Liver (tissue), 9 donors: ENCODE data around the gene GPR149. TPM values are rescaled to one million over a fixed set of nuclear protein-coding genes. Genes with fewer than 3 reads are reported as not detected.

Source experiments
- DNase-seq: peaks from one replicate; pipeline ENCODE4 v3.0.0-alpha.2; 2017; ENCODE audit warnings: low spot score
- H3K27ac ChIP-seq, 2 donors: one replicate each; pipeline ENCODE4 v1.7.0; 2013; ENCODE audit warnings: inconsistent platforms in 2 of 2, low read length in 2 of 2, control low read depth in 1 of 2, low read depth in 1 of 2, mild to moderate bottlenecking in 1 of 2
- H3K27me3 ChIP-seq, 4 donors: one replicate each; pipeline versions ENCODE4 v1.6.1 to v1.7.0; 2013; ENCODE audit warnings: low read length in 3 of 4, inconsistent platforms in 1 of 4, mild to moderate bottlenecking in 1 of 4, moderate library complexity in 1 of 4; ENCODE audit not compliant: control insufficient read depth in 4 of 4, insufficient read depth in 4 of 4
- H3K36me3 ChIP-seq, 4 donors: one replicate each; pipeline versions ENCODE4 v1.6.1 to v1.7.0; 2013; ENCODE audit warnings: low read length in 3 of 4, mild to moderate bottlenecking in 3 of 4, low read depth in 1 of 4, moderate library complexity in 1 of 4; ENCODE audit not compliant: control insufficient read depth in 4 of 4, insufficient read depth in 3 of 4
- H3K4me1 ChIP-seq, 4 donors: one replicate each; pipeline versions ENCODE4 v1.6.1 to v1.7.0; 2013; ENCODE audit warnings: low read length in 3 of 4, mild to moderate bottlenecking in 3 of 4, moderate library complexity in 1 of 4; ENCODE audit not compliant: control insufficient read depth in 4 of 4, insufficient read depth in 4 of 4
- H3K4me3 ChIP-seq, 3 donors: one replicate each; pipeline versions ENCODE4 v1.6.1 to v1.7.0; 2013; ENCODE audit warnings: low read length in 3 of 3, control low read depth in 1 of 3, low read depth in 1 of 3, mild to moderate bottlenecking in 1 of 3
- H3K9ac ChIP-seq, 2 donors: one replicate each; pipeline ENCODE4 v1.7.0; 2013; ENCODE audit warnings: low read length in 2 of 2, mild to moderate bottlenecking in 2 of 2, moderate library complexity in 2 of 2, control low read depth in 1 of 2, low read depth in 1 of 2
- H3K9me3 ChIP-seq, 4 donors: one replicate each; pipeline versions ENCODE4 v1.6.1 to v1.7.0; 2013; ENCODE audit warnings: low read length in 3 of 4; ENCODE audit not compliant: control insufficient read depth in 4 of 4
- ATF3 ChIP-seq: IDR thresholded peaks from 2 replicates; pipeline ENCODE4 v1.6.1; 2016; ENCODE audit warnings: antibody characterized with exemption
- CTCF ChIP-seq: fragments of 150-350 bp; IDR thresholded peaks from 2 replicates; pipeline ENCODE4 v1.5.1; 2017; ENCODE audit warnings: improper control_type of control experiment, low read depth, low read length; ENCODE audit not compliant: missing input control
- EGR1 ChIP-seq, 2 donors: IDR thresholded peaks; 2 replicates each; pipeline ENCODE4 v1.6.1; 2016 to 2018; ENCODE audit warnings: antibody characterized with exemption in 2 of 2, low read depth in 2 of 2
- FOXA1 ChIP-seq: IDR thresholded peaks from 2 replicates; pipeline ENCODE4 v1.6.1; 2016; ENCODE audit warnings: antibody characterized with exemption
- FOXA2 ChIP-seq: IDR thresholded peaks from 2 replicates; pipeline ENCODE4 v1.6.1; 2016; ENCODE audit warnings: antibody characterized with exemption
- GABPA ChIP-seq, 2 donors: IDR thresholded peaks in 1 of 2; conservative IDR thresholded peaks in 1 of 2; 2 replicates each; pipeline ENCODE4 v1.6.1; 2016; ENCODE audit warnings: antibody characterized with exemption in 2 of 2, mild to moderate bottlenecking in 1 of 2, moderate library complexity in 1 of 2
- HNF4A ChIP-seq, 2 donors: conservative IDR thresholded peaks; 2 replicates each; pipeline ENCODE4 v1.6.1; 2016; ENCODE audit warnings: antibody characterized with exemption in 2 of 2, mild to moderate bottlenecking in 2 of 2
- HNF4G ChIP-seq: IDR thresholded peaks from 2 replicates; pipeline ENCODE4 v1.6.1; 2016; ENCODE audit warnings: antibody characterized with exemption
- JUND ChIP-seq, 2 donors: IDR thresholded peaks; 2 replicates each; pipeline ENCODE4 v1.6.1; 2016; ENCODE audit warnings: antibody characterized with exemption in 2 of 2
- MAX ChIP-seq: IDR thresholded peaks from 2 replicates; pipeline ENCODE4 v1.6.1; 2016; ENCODE audit warnings: antibody characterized with exemption
- NR2F2 ChIP-seq: IDR thresholded peaks from 2 replicates; pipeline ENCODE4 v1.6.1; 2016; ENCODE audit warnings: antibody characterized with exemption
- RAD21 ChIP-seq, 2 donors: IDR thresholded peaks; 2 replicates each; pipeline ENCODE4 v1.6.1; 2016; ENCODE audit warnings: antibody characterized with exemption in 2 of 2, mild to moderate bottlenecking in 2 of 2
- REST ChIP-seq: IDR thresholded peaks from 2 replicates; pipeline ENCODE4 v1.6.1; 2016; ENCODE audit warnings: antibody characterized with exemption, mild to moderate bottlenecking
- RXRA ChIP-seq, 2 donors: IDR thresholded peaks; 2 replicates each; pipeline ENCODE4 v1.6.1; 2017 to 2018; ENCODE audit warnings: antibody characterized with exemption in 2 of 2, mild to moderate bottlenecking in 1 of 2
- SP1 ChIP-seq: IDR thresholded peaks from 2 replicates; pipeline ENCODE4 v1.6.1; 2018; ENCODE audit warnings: antibody characterized with exemption, mild to moderate bottlenecking
- TAF1 ChIP-seq: conservative IDR thresholded peaks from 2 replicates; pipeline ENCODE4 v1.6.1; 2016; ENCODE audit warnings: antibody characterized with exemption, mild to moderate bottlenecking
- YY1 ChIP-seq: IDR thresholded peaks from 2 replicates; pipeline ENCODE4 v1.6.1; 2016; ENCODE audit warnings: antibody characterized with exemption, mild to moderate bottlenecking
- ZBTB33 ChIP-seq: IDR thresholded peaks from 2 replicates; pipeline ENCODE4 v1.6.1; 2016; ENCODE audit warnings: antibody characterized with exemption
- WGBS: extraction: QIAGEN DNeasy Blood & Tissue Kit; methylation state at CpG from one replicate; pipeline ENCODE4 v1.1.7; 2013; 5-methylcytosine and 5-hydroxymethylcytosine counted together
- polyA plus RNA-seq, 2 donors: library from polyadenylated mRNA; stranded (reverse) in 1 of 2; unstranded in 1 of 2; fragments of 200-250 nt in 1 of 2; fragments of >200 nt in 1 of 2; fragmentation: Nextera tagmentation in 1 of 2; extraction: Ambion mirVana in 1 of 2; gene quantifications; one replicate each; pipeline versions ENCODE4 v1.2.1 to v1.2.3, GENCODE V29; 2013 to 2015
- total RNA-seq, 2 donors: library from RNA; depleted of rRNA; stranded (reverse); fragments of >200 nt; gene quantifications; one replicate each; pipeline ENCODE4 v1.2.3, GENCODE V29; 2014
- donor health status: healthy.
- donor health status: healthy.
- donor health status: healthy.
- donor health status: healthy.
- donor health status: healthy.

GPR149 gene
- total and polyA plus RNA-seq, 4 donors, result not detected

GRCh38 chr3:154349223-154349622 lies 80.8 kb downstream of the GPR149 start (continued):
- TF ChIP-seq TAF1 (no peak), EGR1 (IDR thresholded peaks at IDR 0.05; ENCODE audit: low read depth in 2 of 2) (no peak), NR2F2 (no peak), ATF3 (no peak), FOXA2 (no peak), FOXA1 (no peak)

GRCh38 chr3:154345422-154346122 lies 84.4 kb downstream of the GPR149 start:
- 31% methylated on average over 2 of the region's 2 CpGs for WGBS
- Histone ChIP-seq H3K9me3 (no peaks in the 10 kb centered on the region), H3K4me3 (no peak overlapping the region), H3K36me3 (no peaks in the 10 kb centered on the region), H3K27me3 (no peaks in the 10 kb centered on the region), H3K4me1 (peaks cover 0 to 12% (median 7%) of the 10 kb centered on the region in 4 donors), H3K9ac (no peak overlapping the region), H3K27ac (no peak overlapping the region)
- DNase-seq, result no peak
- TF ChIP-seq JUND (IDR thresholded peaks at IDR 0.05) (peak in 1 of 2 donors; percentile 32), YY1 (peak; percentile 18), TAF1 (no peak), MAX (no peak), RAD21 (IDR thresholded peaks at IDR 0.05) (no peak), SP1 (peak; percentile 23), EGR1 (IDR thresholded peaks at IDR 0.05; ENCODE audit: low read depth in 2 of 2) (no peak), GABPA (IDR thresholded peaks at IDR 0.05 in 1 of 2, conservative IDR thresholded peaks at IDR 0.05 in 1 of 2) (no peak), ATF3 (no peak), FOXA1 (no peak), REST (no peak), CTCF (no peak), NR2F2 (no peak), ZBTB33 (no peak), HNF4G (no peak), FOXA2 (peak; percentile 68), RXRA (IDR thresholded peaks at IDR 0.05) (peak; percentile 93 to 94), HNF4A (conservative IDR thresholded peaks at IDR 0.05) (peak; percentile 36 to 61)
